NCI-H2171 (cell line): ENCODE results near the gene AKNA.

Experiments
- DNase-seq: peaks from one replicate; lab custom pipeline; 2025; lab: John Stamatoyannopoulos, UW

The AKNA gene

GRCh38 chr9:114395334-114395617 is 7.5 kb upstream of the AKNA start:
- no peak for DNase-seq

- peak; percentile 8 for DNase-seq
These were observed 6.9 kb upstream of the AKNA start for GRCh38 chr9:114394523-114395333.

GRCh38 chr9:114392749-114393112 is 4.9 kb upstream of the AKNA start:
- no peak for DNase-seq

GRCh38 chr9:114390952-114391351 is 3.2 kb upstream of the AKNA start:
- no peak for DNase-seq

- no peak for DNase-seq
These were observed 2.0 kb upstream of the AKNA start for GRCh38 chr9:114389612-114390368.

- no peak for DNase-seq
These were observed 1.1 kb upstream of the AKNA start for GRCh38 chr9:114388764-114389375.

GRCh38 chr9:114388357-114388682 is 538 bp upstream of the AKNA start:
- DNase-seq, result no peak

- DNase-seq, result no peak
These were observed 699 bp downstream of the AKNA start for GRCh38 chr9:114386886-114387679.

GRCh38 chr9:114386361-114386885 is 1.4 kb downstream of the AKNA start:
- DNase-seq, result no peak

- DNase-seq, result no peak
These were observed 2.2 kb downstream of the AKNA start for GRCh38 chr9:114385397-114386181.

- DNase-seq, result no peak
These were observed 2.9 kb downstream of the AKNA start for GRCh38 chr9:114384836-114385396.

- DNase-seq, result no peak
These were observed 3.4 kb downstream of the AKNA start for GRCh38 chr9:114384341-114384740.

- peak; percentile 20 for DNase-seq
These were observed 4.1 kb downstream of the AKNA start for GRCh38 chr9:114383521-114384231.

GRCh38 chr9:114382699-114383520 is 4.9 kb downstream of the AKNA start:
- no peak for DNase-seq

GRCh38 chr9:114378883-114379282 is 8.9 kb downstream of the AKNA start:
- no peak for DNase-seq

- no peak for DNase-seq
These were observed 9.8 kb downstream of the AKNA start for GRCh38 chr9:114378016-114378415.

- no peak for DNase-seq
These were observed 11.0 kb downstream of the AKNA start for GRCh38 chr9:114376586-114377445.

- no peak for DNase-seq
These were observed 12.2 kb downstream of the AKNA start for GRCh38 chr9:114375386-114376175.
